HepG2 (cell line): ENCODE measurements around the gene USF1. TPM values are rescaled to one million over a fixed set of nuclear protein-coding genes. Genes with fewer than 3 reads are reported as not detected.

Experiments
- ASH2L ChIP-seq: fragments of 300-600, 200-600 bp; sonication (generic); IDR thresholded peaks from 2 replicates; pipeline ENCODE4 v1.7.0; 2017; ENCODE audit warnings: low read depth, mild to moderate bottlenecking, moderate library complexity, mixed read lengths, low read length; ENCODE audit not compliant: insufficient read length
- BRCA1 ChIP-seq: sonication (generic); formaldehyde crosslinking; IDR thresholded peaks from 2 replicates; pipeline ENCODE4 v1.4.0; 2020; ENCODE audit warnings: missing genetic modification reagents
- BRD4 ChIP-seq: sonication (generic); formaldehyde crosslinking; IDR thresholded peaks from 2 replicates; pipeline ENCODE4 v1.4.0; 2020; ENCODE audit warnings: missing genetic modification reagents
- CREM ChIP-seq, 2 experiments: sonication (generic) in 1 of 2; formaldehyde crosslinking in 1 of 2; IDR thresholded peaks; 2 replicates each; pipeline versions ENCODE4 v1.4.0 to v1.6.1; 2016 to 2020; ENCODE audit warnings: antibody characterized with exemption in 1 of 2, mild to moderate bottlenecking in 1 of 2, missing genetic modification reagents in 1 of 2
- GATAD2A ChIP-seq: IDR thresholded peaks from 2 replicates; pipeline ENCODE4 v1.6.1; 2016
- HDAC6 ChIP-seq: fragments of 200-600 bp; sonication (generic); IDR thresholded peaks from 2 replicates; pipeline ENCODE4 v1.7.0; 2017; ENCODE audit warnings: mild to moderate bottlenecking, antibody characterized with exemption, low read length, low read depth
- HNF4G ChIP-seq, 2 experiments: sonication (generic) in 1 of 2; formaldehyde crosslinking in 1 of 2; IDR thresholded peaks; 2 replicates each; pipeline versions ENCODE4 v1.4.0 to v1.6.1; 2011 to 2020; ENCODE audit warnings: borderline replicate concordance in 2 of 2, low read depth in 2 of 2, mild to moderate bottlenecking in 2 of 2, low read length in 1 of 2, missing genetic modification reagents in 1 of 2, moderate library complexity in 1 of 2
- HOXA5 ChIP-seq: sonication (generic); formaldehyde crosslinking; IDR thresholded peaks from 2 replicates; pipeline ENCODE4 v1.4.0; 2020; ENCODE audit warnings: missing genetic modification reagents
- HOXA9 ChIP-seq: sonication (generic); formaldehyde crosslinking; IDR thresholded peaks from 2 replicates; pipeline ENCODE4 v1.8.1; 2022; ENCODE audit warnings: missing genetic modification reagents, mild to moderate bottlenecking, moderate library complexity, borderline replicate concordance
- IKZF1 ChIP-seq: fragments of 450-650 bp; IDR thresholded peaks from 2 replicates; pipeline ENCODE4 v1.7.1; 2016
- KDM4B ChIP-seq: sonication (generic); formaldehyde crosslinking; IDR thresholded peaks from 2 replicates; pipeline ENCODE4 v1.4.0; 2020; ENCODE audit warnings: missing genetic modification reagents
- KDM6A ChIP-seq: IDR thresholded peaks from 2 replicates; pipeline ENCODE4 v1.6.1; 2016; ENCODE audit warnings: low read depth
- MYC ChIP-seq: sonication (generic); formaldehyde crosslinking; IDR thresholded peaks from 2 replicates; pipeline ENCODE4 v1.9.0; 2021; ENCODE audit warnings: missing genetic modification reagents, borderline replicate concordance
- NBN ChIP-seq: fragments of 450-650 bp; conservative IDR thresholded peaks from 2 replicates; pipeline ENCODE4 v1.6.1; 2017
- NR0B2 ChIP-seq: sonication (generic); formaldehyde crosslinking; IDR thresholded peaks from 2 replicates; pipeline ENCODE4 v1.4.0; 2020; ENCODE audit warnings: mild to moderate bottlenecking, missing genetic modification reagents
- POGZ ChIP-seq: sonication (generic); formaldehyde crosslinking; IDR thresholded peaks from 2 replicates; pipeline ENCODE4 v1.4.0; 2020; ENCODE audit warnings: mild to moderate bottlenecking, missing genetic modification reagents
- SAP130 ChIP-seq: IDR thresholded peaks from 2 replicates; pipeline ENCODE4 v1.6.1; 2016; ENCODE audit warnings: low read depth
- TOE1 ChIP-seq: sonication (generic); formaldehyde crosslinking; IDR thresholded peaks from 2 replicates; pipeline ENCODE4 v1.4.0; 2020; ENCODE audit warnings: mild to moderate bottlenecking, missing genetic modification reagents
- YY1 ChIP-seq: IDR thresholded peaks from 2 replicates; pipeline ENCODE4 v1.6.1; 2011; ENCODE audit warnings: low read length, low read depth, moderate library complexity, mild to moderate bottlenecking; ENCODE audit not compliant: insufficient read depth, insufficient replicate concordance
- ZBTB44 ChIP-seq: sonication (generic); formaldehyde crosslinking; IDR thresholded peaks from 2 replicates; pipeline ENCODE4 v1.4.0; 2020; ENCODE audit warnings: missing genetic modification reagents
- ZNF232 ChIP-seq: sonication (generic); formaldehyde crosslinking; IDR thresholded peaks from 2 replicates; pipeline ENCODE4 v1.4.0; 2020; ENCODE audit warnings: missing genetic modification reagents, borderline replicate concordance
- ZNF343 ChIP-seq: sonication (generic); formaldehyde crosslinking; IDR thresholded peaks from 2 replicates; pipeline ENCODE4 v1.4.0; 2020; ENCODE audit warnings: mild to moderate bottlenecking, missing genetic modification reagents
- ZNF512B ChIP-seq: sonication (generic); formaldehyde crosslinking; IDR thresholded peaks from 2 replicates; pipeline ENCODE4 v1.5.1; 2020; ENCODE audit warnings: missing genetic modification reagents, mild to moderate bottlenecking, borderline replicate concordance
- ZNF605 ChIP-seq: sonication (generic); formaldehyde crosslinking; IDR thresholded peaks from 2 replicates; pipeline ENCODE4 v1.8.0; 2022; ENCODE audit warnings: mild to moderate bottlenecking, missing genetic modification reagents
- ZNF761 ChIP-seq: sonication (generic); formaldehyde crosslinking; conservative IDR thresholded peaks from 2 replicates; pipeline ENCODE4 v1.4.0; 2020; ENCODE audit warnings: mild to moderate bottlenecking, missing genetic modification reagents
- polyA plus RNA-seq, 8 experiments: library from polyadenylated mRNA; depleted of rRNA in 3 of 8; stranded (reverse) in 7 of 8; unstranded in 1 of 8; fragments of >200 nt; fragmentation: Illumina TruSeq in 4 of 8; extraction: Trizol in 4 of 8; gene quantifications; 2 replicates each; pipeline versions ENCODE4 v1.2.1 to v1.2.3, GENCODE V29; 2011 to 2016; ENCODE audit warnings: low read depth in 4 of 8, missing spikeins in 1 of 8, mixed read lengths in 1 of 8; ENCODE audit not compliant: insufficient read depth in 1 of 8
- total RNA-seq, 5 experiments: library from RNA; depleted of rRNA; stranded (reverse); fragments of >200 nt; fragmentation: Illumina TruSeq; extraction: Trizol; gene quantifications; 2 replicates each; pipeline ENCODE4 v1.2.3, GENCODE V29; 2016; ENCODE audit warnings: low read depth in 1 of 5

USF1 gene
- total and polyA plus RNA-seq, 2 of the 13 experiments (the other 11 are each of a cell fraction or from before 2014, with no cell fraction given) = 26.9 to 39.4 TPM

GRCh38 chr1:161021165-161021969, 24.4 kb downstream of the USF1 start (continued):
- TF ChIP-seq HNF4G (IDR thresholded peaks at IDR 0.05; ENCODE audit: borderline replicate concordance, low read depth, low read length) = no peak
- TF ChIP-seq HNF4G (CRISPR knock-in tag; IDR thresholded peaks at IDR 0.05; ENCODE audit: borderline replicate concordance, low read depth) = no peak
- no peak for TF ChIP-seq KDM6A (CRISPR knock-in tag)
- TF ChIP-seq BRD4 (CRISPR knock-in tag) = 0 out of 2 replicates have a peak, but pooled peaks have one; percentile 24
- TF ChIP-seq HDAC6 = no peak
- peak; percentile 12 for TF ChIP-seq ASH2L
- TF ChIP-seq HOXA9 (CRISPR knock-in tag) = peak; percentile 38; the same call in 1 of the 2 replicates
- peak; percentile 53 for TF ChIP-seq MYC
- 0 out of 2 replicates have a peak, but pooled peaks have one; percentile 44 for TF ChIP-seq BRCA1 (CRISPR knock-in tag)
- no peak for TF ChIP-seq TOE1 (CRISPR knock-in tag)
- peak; percentile 57; the same call in 1 of the 2 replicates for TF ChIP-seq ZNF605 (CRISPR knock-in tag)
- TF ChIP-seq NR0B2 (CRISPR knock-in tag) = 0 out of 2 replicates have a peak, but pooled peaks have one; percentile 21
- TF ChIP-seq ZNF232 (CRISPR knock-in tag) = 0 out of 2 replicates have a peak, but pooled peaks have one; percentile 38
- TF ChIP-seq ZNF343 (CRISPR knock-in tag) = 0 out of 2 replicates have a peak, but pooled peaks have one; percentile 50
- no peak for TF ChIP-seq NBN
- TF ChIP-seq KDM4B = peak; percentile 37; the same call in 1 of the 2 replicates
- TF ChIP-seq GATAD2A = peak; percentile 10; the same call in 1 of the 2 replicates
- TF ChIP-seq SAP130 (CRISPR knock-in tag) = peak; percentile 44; the same call in 1 of the 2 replicates
- TF ChIP-seq ZNF761 (CRISPR knock-in tag) = no peak
- 0 out of 2 replicates have a peak, but pooled peaks have one; percentile 36 for TF ChIP-seq HOXA5
- TF ChIP-seq CREM (IDR thresholded peaks at IDR 0.05) = peak; percentile 72; the same call in 1 of the 2 replicates
- TF ChIP-seq CREM (CRISPR knock-in tag; IDR thresholded peaks at IDR 0.05) = no peak
- TF ChIP-seq ZBTB44 = no peak
- no peak for TF ChIP-seq ZNF512B (CRISPR knock-in tag)
- no peak for TF ChIP-seq YY1
- TF ChIP-seq POGZ = 0 out of 2 replicates have a peak, but pooled peaks have one; percentile 24
- no peak for TF ChIP-seq IKZF1
